Hepatocyte (in vitro differentiated cells): ENCODE results near the gene DNAAF1.

Experiments
- EZH2 ChIP-seq: fragments of 200-600 bp; sonication (generic); IDR thresholded peaks from 2 replicates; pipeline ENCODE4 v1.6.1; 2016; ENCODE audit warnings: antibody characterized with exemption, mild to moderate bottlenecking, borderline replicate concordance
- TF ChIP-seq, protein P1 (sequence below): fragments of 200-600 bp; sonication (generic); IDR thresholded peaks from 2 replicates; pipeline ENCODE4 v1.5.1; 2016; ENCODE audit warnings: antibody characterized with exemption, mild to moderate bottlenecking; ENCODE audit not compliant: poor library complexity

DNA sequence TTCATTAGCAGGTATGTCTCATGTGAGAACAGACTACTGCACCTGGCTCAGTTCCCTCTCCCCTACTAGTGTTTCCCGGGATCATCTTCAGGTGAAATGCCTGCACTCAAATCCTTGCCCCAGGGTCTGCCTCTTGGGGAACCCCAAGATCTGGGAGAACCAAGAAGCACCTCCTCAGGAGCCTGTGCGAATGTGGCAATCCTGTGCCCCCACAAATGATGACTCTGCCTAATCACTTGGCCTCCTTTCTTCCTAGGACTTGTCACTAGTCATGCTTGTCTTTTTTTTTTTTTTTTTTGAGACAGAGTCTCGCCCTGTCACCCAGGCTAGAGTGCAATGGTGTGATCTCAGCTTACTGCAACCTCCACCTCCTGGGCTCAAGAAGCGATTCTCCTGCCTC is 67.5 kb downstream of the DNAAF1 start:
- TF ChIP-seq, protein P1, sequence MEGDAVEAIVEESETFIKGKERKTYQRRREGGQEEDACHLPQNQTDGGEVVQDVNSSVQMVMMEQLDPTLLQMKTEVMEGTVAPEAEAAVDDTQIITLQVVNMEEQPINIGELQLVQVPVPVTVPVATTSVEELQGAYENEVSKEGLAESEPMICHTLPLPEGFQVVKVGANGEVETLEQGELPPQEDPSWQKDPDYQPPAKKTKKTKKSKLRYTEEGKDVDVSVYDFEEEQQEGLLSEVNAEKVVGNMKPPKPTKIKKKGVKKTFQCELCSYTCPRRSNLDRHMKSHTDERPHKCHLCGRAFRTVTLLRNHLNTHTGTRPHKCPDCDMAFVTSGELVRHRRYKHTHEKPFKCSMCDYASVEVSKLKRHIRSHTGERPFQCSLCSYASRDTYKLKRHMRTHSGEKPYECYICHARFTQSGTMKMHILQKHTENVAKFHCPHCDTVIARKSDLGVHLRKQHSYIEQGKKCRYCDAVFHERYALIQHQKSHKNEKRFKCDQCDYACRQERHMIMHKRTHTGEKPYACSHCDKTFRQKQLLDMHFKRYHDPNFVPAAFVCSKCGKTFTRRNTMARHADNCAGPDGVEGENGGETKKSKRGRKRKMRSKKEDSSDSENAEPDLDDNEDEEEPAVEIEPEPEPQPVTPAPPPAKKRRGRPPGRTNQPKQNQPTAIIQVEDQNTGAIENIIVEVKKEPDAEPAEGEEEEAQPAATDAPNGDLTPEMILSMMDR = no peak
- no peak for TF ChIP-seq EZH2
